MV-4-11 (cell line): ENCODE results near the gene SLC12A1.

Experiments
- DNase-seq: peaks from one replicate; lab custom pipeline; 2025; lab: John Stamatoyannopoulos, UW

The SLC12A1 gene

GRCh38 chr15:48242535-48242934 is 36.4 kb downstream of the SLC12A1 start:
- DNase-seq: no peak

GRCh38 chr15:48244921-48245320 is 38.8 kb downstream of the SLC12A1 start:
- DNase-seq: peak; percentile 84

- no peak for DNase-seq
Measured at GRCh38 chr15:48248414-48248813, 42.3 kb downstream of the SLC12A1 start.

GRCh38 chr15:48250640-48251076 is 44.6 kb downstream of the SLC12A1 start:
- peak; percentile 72 for DNase-seq

- no peak for DNase-seq
Measured at GRCh38 chr15:48253172-48253571, 47.1 kb downstream of the SLC12A1 start.

DNA sequence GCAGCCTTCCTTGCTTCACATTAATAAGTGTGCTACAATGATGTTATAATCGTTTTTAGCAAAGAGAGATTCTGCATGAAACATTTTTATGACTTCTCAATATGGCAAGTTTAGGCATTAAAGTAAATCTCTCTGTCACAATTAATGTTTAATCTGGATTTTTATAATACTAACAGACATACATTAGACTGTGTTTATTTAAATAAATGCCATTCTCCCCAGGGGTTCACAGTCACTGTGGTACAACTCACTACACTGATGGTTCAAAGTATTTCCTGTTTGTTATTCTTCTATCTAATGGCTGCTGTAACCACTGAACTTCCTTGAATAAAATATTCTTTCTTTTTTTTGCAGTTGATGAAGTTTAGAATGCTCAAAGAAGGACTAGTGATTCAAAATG is 59.0 kb downstream of the SLC12A1 start:
- no peak for DNase-seq

GRCh38 chr15:48266024-48266689 is 60.1 kb downstream of the SLC12A1 start:
- DNase-seq: no peak

GRCh38 chr15:48267766-48268165 is 61.7 kb downstream of the SLC12A1 start:
- DNase-seq: no peak

DNA sequence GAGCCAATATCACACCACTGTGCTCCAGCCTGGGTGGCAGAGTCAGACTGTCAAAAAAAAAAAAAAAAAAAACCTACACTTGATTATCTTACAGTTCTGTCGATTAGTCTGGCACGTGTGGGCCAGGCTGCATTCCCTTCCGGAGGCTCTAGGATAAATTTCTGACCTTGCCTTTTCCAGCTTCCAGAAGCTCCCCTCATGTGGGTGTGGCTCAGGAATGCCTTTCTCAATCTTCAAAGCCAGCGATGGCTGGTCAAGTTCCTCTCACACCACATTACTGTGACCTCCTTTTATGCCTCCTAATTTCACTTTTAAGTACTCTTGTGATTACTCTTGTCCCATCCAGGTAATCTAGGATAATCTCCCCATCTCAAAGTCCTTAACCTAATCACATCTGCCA is 66.9 kb downstream of the SLC12A1 start:
- DNase-seq: no peak

DNA sequence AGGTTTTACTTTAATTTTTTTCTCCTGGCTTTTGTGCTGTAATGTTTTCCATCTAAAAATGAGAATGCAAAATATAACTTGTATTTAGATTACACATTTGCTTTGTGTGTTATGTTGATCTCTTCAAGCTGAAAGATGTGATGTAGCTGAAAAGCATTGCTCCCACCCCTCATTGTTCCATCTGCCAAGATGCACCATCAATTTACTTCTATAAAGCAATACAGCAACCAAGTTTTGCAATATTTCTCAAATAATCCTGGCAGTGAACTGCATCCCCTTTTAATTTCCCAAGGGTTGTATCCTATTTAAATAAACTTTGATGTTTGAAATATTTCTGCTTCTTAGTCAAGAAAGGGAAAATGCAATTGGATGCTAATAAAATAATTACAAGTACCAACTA is 72.6 kb downstream of the SLC12A1 start:
- no peak for DNase-seq

DNA sequence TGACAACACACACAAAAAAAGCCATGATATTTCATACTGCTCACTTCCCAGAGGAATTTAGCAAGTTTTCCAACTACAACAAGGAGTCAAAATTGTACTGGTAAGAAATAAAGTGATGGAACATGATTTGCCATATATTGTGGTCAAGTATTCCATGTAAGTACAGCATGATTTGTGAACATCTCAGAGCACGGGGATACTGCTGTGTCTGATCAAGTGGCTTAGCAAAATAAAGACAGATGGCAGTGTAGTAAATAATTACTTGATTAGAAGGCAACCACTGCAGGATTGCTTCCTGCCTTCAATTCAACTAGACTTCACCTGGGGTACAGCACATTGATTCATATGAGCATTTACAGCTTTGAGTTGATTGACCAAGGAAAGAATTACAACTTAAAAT is 73.5 kb downstream of the SLC12A1 start:
- no peak for DNase-seq

GRCh38 chr15:48281674-48282073 is 75.6 kb downstream of the SLC12A1 start:
- no peak for DNase-seq

GRCh38 chr15:48282216-48282615 is 76.1 kb downstream of the SLC12A1 start:
- DNase-seq: no peak

DNA sequence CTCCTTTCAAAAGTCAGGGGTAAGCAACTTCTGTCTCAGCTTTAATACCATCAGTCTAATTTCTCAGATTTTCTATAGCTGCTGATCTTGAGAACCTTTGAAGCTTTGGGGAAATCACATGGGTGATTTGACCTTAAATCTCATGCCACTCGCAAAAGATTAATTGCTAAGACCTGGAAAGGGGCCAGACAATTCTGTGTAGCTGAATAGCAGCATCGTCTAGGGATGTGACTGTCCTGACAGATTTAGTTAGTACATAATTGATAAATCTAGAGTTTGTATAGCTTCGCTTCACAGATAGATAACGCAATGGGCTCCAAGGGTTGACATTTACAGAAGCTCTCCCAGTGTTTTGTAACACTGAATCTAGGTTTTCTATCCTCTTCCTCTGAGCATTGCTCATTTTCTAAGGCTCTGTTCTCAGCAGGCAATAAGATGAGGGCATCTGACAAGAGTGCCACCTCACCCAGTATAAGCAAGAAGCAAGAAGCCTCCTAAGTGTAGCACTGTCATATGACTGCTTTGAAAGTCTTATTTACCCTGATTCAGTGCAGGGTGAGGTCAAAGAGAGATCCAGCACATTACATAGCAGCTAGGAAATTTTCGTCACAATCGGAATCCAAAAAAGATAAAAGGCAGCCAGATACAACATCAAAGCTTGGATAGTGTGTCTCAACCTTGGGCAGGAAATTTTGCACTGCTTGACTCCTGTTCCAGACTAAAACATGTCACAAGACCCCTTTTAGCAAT is 77.5 kb downstream of the SLC12A1 start:
- no peak for DNase-seq

DNA sequence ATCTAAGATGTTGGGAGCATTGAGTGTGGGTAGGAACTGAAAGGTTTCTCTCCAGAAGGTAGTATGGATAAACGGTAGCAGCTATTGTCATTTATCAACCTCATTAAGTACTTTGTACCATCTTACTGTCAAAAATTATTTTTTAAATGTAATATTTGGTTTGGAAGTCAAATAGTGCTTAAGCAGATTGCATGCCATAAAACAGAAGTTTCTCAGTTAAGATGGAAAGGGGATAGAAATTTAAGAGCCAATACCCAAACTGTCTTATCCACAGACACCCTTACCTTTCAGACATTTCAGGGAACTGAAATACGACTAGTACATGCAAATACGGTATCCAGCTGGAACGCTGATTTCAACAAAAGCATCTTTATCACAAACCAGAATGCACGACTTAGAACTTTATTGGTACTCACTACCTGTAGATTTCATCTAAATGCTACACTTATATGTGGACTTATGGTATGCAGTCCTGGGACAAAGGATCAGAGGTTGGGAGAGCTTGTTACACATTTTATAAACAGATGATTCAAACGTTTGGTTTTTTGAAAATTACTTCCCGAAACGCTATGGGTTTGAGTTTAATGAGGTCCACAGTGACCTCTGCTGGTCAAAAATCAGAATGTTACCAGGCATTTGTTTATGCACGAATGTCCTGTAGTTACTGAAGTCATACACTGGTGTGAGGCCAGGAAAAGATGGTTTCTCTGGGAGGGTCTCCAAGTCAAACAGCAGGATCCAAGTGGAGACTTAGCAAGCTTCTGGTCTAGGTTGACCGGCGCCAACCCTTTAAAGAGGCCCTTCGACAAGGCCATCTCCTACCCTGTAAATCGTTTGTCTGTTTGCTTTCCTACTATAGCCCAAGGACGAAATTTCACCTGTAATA is 79.5 kb downstream of the SLC12A1 start:
- peak; percentile 79 for DNase-seq

DNA sequence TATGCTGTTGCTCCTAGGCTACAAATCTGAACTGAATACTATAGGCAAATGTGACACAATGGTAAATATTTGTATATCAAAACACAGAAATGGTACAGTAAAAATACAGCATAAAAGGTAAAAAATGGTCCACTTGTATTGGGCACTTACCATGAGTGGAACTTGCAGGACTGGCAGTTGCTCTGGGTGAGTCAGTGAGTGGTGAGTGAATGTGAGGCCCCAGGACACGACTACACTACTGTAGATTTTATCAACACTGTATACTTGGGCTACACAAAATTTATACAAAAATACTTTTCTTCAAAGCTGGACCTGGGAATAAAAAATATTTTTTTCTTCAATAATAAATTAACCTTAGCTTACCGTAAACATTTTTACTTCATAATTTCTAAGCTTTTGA is 83.5 kb downstream of the SLC12A1 start:
- DNase-seq: no peak

- no peak for DNase-seq
Measured at GRCh38 chr15:48292458-48292857, 86.4 kb downstream of the SLC12A1 start.

- no peak for DNase-seq
Measured at GRCh38 chr15:48297668-48298067, 91.6 kb downstream of the SLC12A1 start.

DNA sequence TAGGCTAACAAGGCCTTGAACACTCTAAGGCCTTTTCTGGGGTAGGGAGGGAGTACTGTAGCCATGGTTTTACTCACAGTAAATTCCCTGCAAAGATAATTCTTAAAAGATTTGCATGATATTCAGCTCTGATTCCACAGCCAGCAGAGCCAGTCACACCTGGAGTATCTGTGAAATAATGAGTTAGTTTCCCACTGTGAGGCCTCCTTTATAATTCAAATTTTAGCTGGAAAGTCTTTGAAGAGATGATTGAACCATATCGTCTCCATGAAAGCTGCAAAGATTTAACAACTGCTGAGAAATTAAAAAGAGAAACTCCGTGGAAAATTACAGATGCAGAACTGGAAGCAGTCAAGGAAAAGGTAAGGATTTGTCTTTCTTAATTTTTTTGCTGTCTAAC is 92.8 kb downstream of the SLC12A1 start:
- DNase-seq: no peak

- DNase-seq: no peak
Measured at GRCh38 chr15:48300038-48300437, 93.9 kb downstream of the SLC12A1 start.

DNA sequence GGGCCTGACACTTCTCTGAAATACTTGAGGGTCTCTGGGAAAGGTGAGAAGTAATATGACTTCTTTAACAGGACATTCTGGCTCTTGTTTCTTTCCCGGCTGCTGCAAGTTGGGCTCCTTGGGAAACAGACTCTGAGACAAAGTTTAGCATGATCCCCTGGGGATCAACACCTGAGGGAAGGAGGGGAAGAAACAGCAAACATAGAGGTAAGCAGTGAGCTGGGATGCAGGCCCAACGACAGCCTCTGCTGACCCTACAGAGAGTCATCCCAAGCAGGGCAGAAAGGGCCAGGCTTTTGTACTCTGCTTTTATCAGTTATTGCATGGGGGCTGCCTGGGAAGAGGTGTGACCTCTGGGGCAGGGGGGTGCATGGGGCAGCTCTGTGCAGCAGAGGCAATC is 98.3 kb downstream of the SLC12A1 start:
- DNase-seq: no peak

- no peak for DNase-seq
Measured at GRCh38 chr15:48306639-48307038, 100.5 kb downstream of the SLC12A1 start.

- DNase-seq: no peak
Measured at GRCh38 chr15:48307586-48307985, 101.5 kb downstream of the SLC12A1 start.
